Panc1 (cell line): ENCODE results near the gene NIPAL1.

Experiments
- CTCF ChIP-seq: fragments of 450-650 bp; IDR thresholded peaks from 2 replicates; pipeline ENCODE4 v1.5.1; 2017; ENCODE audit warnings: mild to moderate bottlenecking
- POLR2AphosphoS5 ChIP-seq: IDR thresholded peaks from 2 replicates; pipeline ENCODE4 v1.6.1; 2012; ENCODE audit warnings: mild to moderate bottlenecking, low read depth, low read length, moderate library complexity
- SIN3A ChIP-seq: IDR thresholded peaks from 2 replicates; pipeline ENCODE4 v1.6.1; 2012; ENCODE audit warnings: low read depth, mild to moderate bottlenecking, low read length, moderate library complexity, borderline replicate concordance; ENCODE audit not compliant: insufficient read depth

- TF ChIP-seq CTCF (no peak), POLR2AphosphoS5 (no peak), SIN3A (no peak)
These were observed 20.5 kb downstream of the NIPAL1 start for GRCh38 chr4:48037117-48037462.
